H9 (cell line): ENCODE data around the gene PCDHGA10. TPM values are rescaled to one million over a fixed set of nuclear protein-coding genes. Genes with fewer than 3 reads are reported as not detected.

Source experiments
- DNase-seq: peaks from one replicate; pipeline ENCODE4 v3.0.0-alpha.2; 2017
- H2AFZ ChIP-seq: one replicate; pipeline ENCODE4 v1.6.1; 2013; ENCODE audit warnings: mild to moderate bottlenecking, low read length, control low read depth, moderate library complexity
- H2AK5ac ChIP-seq: 2 replicates; pipeline ENCODE4 v1.6.1; 2013; ENCODE audit warnings: low read length, control low read depth, mixed read lengths; ENCODE audit not compliant: insufficient read length
- H2BK120ac ChIP-seq: one replicate; pipeline ENCODE4 v1.6.1; 2013; ENCODE audit warnings: low read depth, mild to moderate bottlenecking, low read length, control low read depth, inconsistent platforms; ENCODE audit not compliant: poor library complexity, severe bottlenecking
- H2BK12ac ChIP-seq: 2 replicates; pipeline ENCODE4 v1.6.1; 2013; ENCODE audit warnings: low read length, control low read depth, mixed read lengths, low read depth; ENCODE audit not compliant: insufficient read length
- H2BK15ac ChIP-seq: 2 replicates; pipeline ENCODE4 v1.6.1; 2013; ENCODE audit warnings: low read depth, low read length, control low read depth
- H2BK20ac ChIP-seq: one replicate; pipeline ENCODE4 v1.6.1; 2013; ENCODE audit warnings: low read depth, mild to moderate bottlenecking, low read length, control low read depth, inconsistent platforms; ENCODE audit not compliant: poor library complexity, severe bottlenecking
- H2BK5ac ChIP-seq: 2 replicates; pipeline ENCODE4 v1.6.1; 2013; ENCODE audit warnings: low read length, control low read depth, mixed read lengths; ENCODE audit not compliant: insufficient read length
- H3K14ac ChIP-seq: 2 replicates; pipeline ENCODE4 v1.6.1; 2013; ENCODE audit warnings: low read length, control low read depth; ENCODE audit not compliant: insufficient read depth
- H3K18ac ChIP-seq: 2 replicates; pipeline ENCODE4 v1.6.1; 2013; ENCODE audit warnings: low read depth, mild to moderate bottlenecking, mixed read lengths, low read length, control low read depth; ENCODE audit not compliant: insufficient read length
- H3K23ac ChIP-seq: 2 replicates; pipeline ENCODE4 v1.6.1; 2013; ENCODE audit warnings: low read length, control low read depth, mixed read lengths, low read depth; ENCODE audit not compliant: insufficient read length
- H3K23me2 ChIP-seq: 2 replicates; pipeline ENCODE4 v1.6.1; 2013; ENCODE audit warnings: low read depth, mild to moderate bottlenecking, mixed read lengths, low read length, control low read depth; ENCODE audit not compliant: insufficient read length, poor library complexity, severe bottlenecking
- H3K27ac ChIP-seq: 2 replicates; pipeline ENCODE4 v1.5.1; 2013; ENCODE audit warnings: low read length, control low read depth, mixed read lengths, low read depth; ENCODE audit not compliant: insufficient read length
- H3K27me3 ChIP-seq: 2 replicates; pipeline ENCODE4 v1.6.1; 2013; ENCODE audit warnings: low read length, control low read depth, inconsistent platforms; ENCODE audit not compliant: insufficient read depth
- H3K4ac ChIP-seq: 2 replicates; pipeline ENCODE4 v1.6.1; 2013; ENCODE audit warnings: low read depth, mild to moderate bottlenecking, control low read depth, inconsistent platforms, low read length, moderate library complexity
- H3K4me1 ChIP-seq: 2 replicates; pipeline ENCODE4 v1.6.1; 2013; ENCODE audit warnings: low read length, control low read depth, inconsistent platforms; ENCODE audit not compliant: insufficient read depth
- H3K4me2 ChIP-seq: 2 replicates; pipeline ENCODE4 v1.6.1; 2013; ENCODE audit warnings: low read length, control low read depth, mixed read lengths; ENCODE audit not compliant: insufficient read length, insufficient read depth
- H3K56ac ChIP-seq: 2 replicates; pipeline ENCODE4 v1.6.1; 2013; ENCODE audit warnings: low read depth, mild to moderate bottlenecking, mixed read lengths, low read length, control low read depth; ENCODE audit not compliant: insufficient read length
- H3K79me1 ChIP-seq: 2 replicates; pipeline ENCODE4 v1.6.1; 2013; ENCODE audit warnings: low read depth, mild to moderate bottlenecking, moderate library complexity, low read length, control low read depth, inconsistent platforms; ENCODE audit not compliant: insufficient read depth, poor library complexity, severe bottlenecking
- H3K79me2 ChIP-seq: 2 replicates; pipeline ENCODE4 v1.6.1; 2013; ENCODE audit warnings: low read length, control low read depth, inconsistent platforms; ENCODE audit not compliant: insufficient read depth
- H3K9ac ChIP-seq: 2 replicates; pipeline ENCODE4 v1.6.1; 2013; ENCODE audit warnings: low read length, control low read depth, mixed read lengths; ENCODE audit not compliant: insufficient read length; ENCODE audit errors: extremely low read depth
- H3K9me3 ChIP-seq: one replicate; pipeline ENCODE4 v1.6.1; 2013; ENCODE audit warnings: low read depth, low read length, inconsistent platforms; ENCODE audit not compliant: control insufficient read depth
- H3T11ph ChIP-seq: one replicate; pipeline ENCODE4 v1.6.1; 2013; ENCODE audit warnings: mild to moderate bottlenecking, low read length, control low read depth, inconsistent platforms
- H4K20me1 ChIP-seq: one replicate; pipeline ENCODE4 v1.6.1; 2013; ENCODE audit not compliant: control insufficient read depth, insufficient read length, insufficient read depth
- H4K5ac ChIP-seq: 2 replicates; pipeline ENCODE4 v1.6.1; 2013; ENCODE audit warnings: low read depth, mild to moderate bottlenecking, mixed read lengths, low read length, control low read depth; ENCODE audit not compliant: insufficient read length
- H4K8ac ChIP-seq: replicated peaks from 2 replicates; pipeline ENCODE4 v1.6.1; 2013; ENCODE audit warnings: low read length, control low read depth, mixed read lengths, low read depth; ENCODE audit not compliant: insufficient read length
- H4K91ac ChIP-seq: 2 replicates; pipeline ENCODE4 v1.6.1; 2013; ENCODE audit warnings: low read depth, mild to moderate bottlenecking, moderate library complexity, mixed read lengths, low read length, control low read depth; ENCODE audit not compliant: insufficient read length
- H3K27ac Mint-ChIP-seq, 3 experiments: 2 replicates in 2 of 3; 3 replicates in 1 of 3; pipeline ENCODE4 v1.8.0; 2020 to 2021; ENCODE audit warnings: mixed read lengths in 3 of 3, mild to moderate bottlenecking in 1 of 3, moderate library complexity in 1 of 3
- H3K27me3 Mint-ChIP-seq: 2 replicates; pipeline ENCODE4 v1.8.0; 2021; ENCODE audit warnings: low read depth, mild to moderate bottlenecking, moderate library complexity, mixed read lengths
- H3K36me3 Mint-ChIP-seq, 3 experiments: 2 replicates in 2 of 3; 3 replicates in 1 of 3; pipeline ENCODE4 v1.8.0; 2020 to 2021; ENCODE audit warnings: low read depth in 3 of 3, mixed read lengths in 3 of 3; ENCODE audit not compliant: insufficient read depth in 1 of 3
- H3K4me1 Mint-ChIP-seq, 2 experiments: 2 replicates each; pipeline ENCODE4 v1.8.0; 2020; ENCODE audit warnings: mixed read lengths in 2 of 2
- H3K4me3 Mint-ChIP-seq, 2 experiments: 2 replicates in 1 of 2; 3 replicates in 1 of 2; pipeline ENCODE4 v1.8.0; 2020 to 2021; ENCODE audit warnings: mild to moderate bottlenecking in 2 of 2, mixed read lengths in 2 of 2, moderate library complexity in 1 of 2
- H3K9me3 Mint-ChIP-seq, 2 experiments: 2 replicates in 1 of 2; 3 replicates in 1 of 2; pipeline ENCODE4 v1.8.0; 2020; ENCODE audit warnings: mild to moderate bottlenecking in 2 of 2, mixed read lengths in 2 of 2, moderate library complexity in 1 of 2
- CTCF ChIP-seq: fragments of 200-600 bp; sonication (generic); conservative IDR thresholded peaks from 3 replicates; pipeline ENCODE4 v1.8.0; 2021; ENCODE audit warnings: antibody characterized with exemption, mild to moderate bottlenecking
- WGBS: extraction: QIAGEN DNeasy Blood & Tissue Kit; methylation state at CpG from one replicate; pipeline ENCODE4 v1.1.7; 2013; ENCODE audit warnings: missing lambda C conversion rate, low lambda C conversion rate, mixed read lengths; ENCODE audit not compliant: insufficient read length; ENCODE audit errors: extremely low coverage; 5-methylcytosine and 5-hydroxymethylcytosine counted together
- total RNA-seq: library from RNA; stranded (reverse); gene quantifications from 2 replicates; pipeline ENCODE4 v1.2.1, GENCODE V29; 2021

Gene PCDHGA10
- total RNA-seq, 1 experiment from 2014 or later: 15.1 TPM

GRCh38 chr5:141465351-141465750 lies 52.6 kb downstream of the PCDHGA10 start:
- no peak overlapping the region for H3K27ac ChIP-seq
- WGBS: no CpG with 5 or more reads among the region's 3 CpGs

More at GRCh38 chr5:141465351-141465750, 52.6 kb downstream of the PCDHGA10 start:
- Mint-ChIP-seq H3K4me3 (no peak overlapping the region), H3K27ac (no peak overlapping the region), H3K4me1 (no peaks in the 10 kb centered on the region), H3K9me3 (no peaks in the 10 kb centered on the region), H3K36me3 (no peaks in the 10 kb centered on the region), H3K27me3 (no peaks in the 10 kb centered on the region)
- DNase-seq: no peak
- no peak overlapping the region for H2BK20ac ChIP-seq
- H4K5ac ChIP-seq: no peak overlapping the region
- H3K4ac ChIP-seq: no peak overlapping the region
- H3K23me2 ChIP-seq: no peaks in the 10 kb centered on the region
- no peaks in the 10 kb centered on the region for H3K4me1 ChIP-seq
- H3T11ph ChIP-seq: no peak overlapping the region
- no peak overlapping the region for H3K18ac ChIP-seq
- no peaks in the 10 kb centered on the region for H3K9me3 ChIP-seq
- no peak overlapping the region for H2BK12ac ChIP-seq
- no peak overlapping the region for H2BK5ac ChIP-seq
- no peak overlapping the region for H2AFZ ChIP-seq
- no peak overlapping the region for H4K91ac ChIP-seq
- H3K14ac ChIP-seq: no peak overlapping the region
- no peak overlapping the region for H3K9ac ChIP-seq
- H2BK120ac ChIP-seq: no peak overlapping the region
- H3K4me2 ChIP-seq: no peak overlapping the region
- H3K56ac ChIP-seq: no peak overlapping the region
- no peaks in the 10 kb centered on the region for H3K27me3 ChIP-seq
- no peaks in the 10 kb centered on the region for H4K20me1 ChIP-seq
- no peak overlapping the region for H4K8ac ChIP-seq
- H2AK5ac ChIP-seq: no peak overlapping the region
- H3K79me1 ChIP-seq: no peaks in the 10 kb centered on the region
- H3K23ac ChIP-seq: no peak overlapping the region
- H3K79me2 ChIP-seq: no peaks in the 10 kb centered on the region
- TF ChIP-seq CTCF: no peak
- no peak overlapping the region for H2BK15ac ChIP-seq

Other genes starting within 250 kb of the PCDHGA10 start
- 0.42 and 0.52 TPM in 2 replicates for gene PCDHB7, start 240.3 kb upstream of the PCDHGA10 start, total RNA-seq
- 0.57 and 0.86 TPM in 2 replicates for gene PCDHB8, start 235.2 kb upstream of the PCDHGA10 start, total RNA-seq
- gene PCDHB16, start 230.6 kb upstream of the PCDHGA10 start, total RNA-seq: 6.5 and 8.0 TPM in 2 replicates
- gene PCDHB9, start 225.8 kb upstream of the PCDHGA10 start, total RNA-seq: 2.6 and 2.9 TPM in 2 replicates
- 1.5 and 1.6 TPM in 2 replicates for gene PCDHB10, start 220.6 kb upstream of the PCDHGA10 start, total RNA-seq
- gene PCDHB11, start 213.4 kb upstream of the PCDHGA10 start, total RNA-seq: 1.9 and 2.0 TPM in 2 replicates
- 2.3 and 3.1 TPM in 2 replicates for gene PCDHB12, start 204.3 kb upstream of the PCDHGA10 start, total RNA-seq
- 1.5 and 1.7 TPM in 2 replicates for gene PCDHB13, start 199.1 kb upstream of the PCDHGA10 start, total RNA-seq
- gene PCDHB14, start 189.6 kb upstream of the PCDHGA10 start, total RNA-seq: 1.5 and 2.4 TPM in 2 replicates
- gene PCDHB15, start 167.6 kb upstream of the PCDHGA10 start, total RNA-seq: 5.2 and 7.0 TPM in 2 replicates
- gene SLC25A2, start 108.9 kb upstream of the PCDHGA10 start, total RNA-seq: not detected in 2 replicates
- 90.3 TPM in 2 replicates for gene TAF7, start 92.2 kb upstream of the PCDHGA10 start, total RNA-seq
- gene PCDHGA1, start 82.5 kb upstream of the PCDHGA10 start, total RNA-seq: 0.63 and 0.72 TPM in 2 replicates
- gene PCDHGA2, start 74.2 kb upstream of the PCDHGA10 start, total RNA-seq: 0.90 and 1.1 TPM in 2 replicates
- gene PCDHGA3, start 69.2 kb upstream of the PCDHGA10 start, total RNA-seq: 0.88 and 0.94 TPM in 2 replicates
- 5.0 and 5.2 TPM in 2 replicates for gene PCDHGB1, start 62.9 kb upstream of the PCDHGA10 start, total RNA-seq
- gene PCDHGA4, start 58.0 kb upstream of the PCDHGA10 start, total RNA-seq: 2.3 and 2.6 TPM in 2 replicates
- gene PCDHGB2, start 53.0 kb upstream of the PCDHGA10 start, total RNA-seq: 3.2 and 3.8 TPM in 2 replicates
- 1.1 and 1.3 TPM in 2 replicates for gene PCDHGA5, start 48.8 kb upstream of the PCDHGA10 start, total RNA-seq
- gene PCDHGB3, start 42.7 kb upstream of the PCDHGA10 start, total RNA-seq: 1.6 and 1.7 TPM in 2 replicates
- 1.5 and 1.7 TPM in 2 replicates for gene PCDHGA6, start 39.1 kb upstream of the PCDHGA10 start, total RNA-seq
- gene PCDHGA7, start 30.2 kb upstream of the PCDHGA10 start, total RNA-seq: 0.83 and 0.88 TPM in 2 replicates
- 3.8 and 4.2 TPM in 2 replicates for gene PCDHGB4, start 25.3 kb upstream of the PCDHGA10 start, total RNA-seq
- gene PCDHGA8, start 20.4 kb upstream of the PCDHGA10 start, total RNA-seq: 0.90 and 1.0 TPM in 2 replicates
- gene PCDHGB5, start 15.0 kb upstream of the PCDHGA10 start, total RNA-seq: 3.6 and 3.8 TPM in 2 replicates
- gene PCDHGA9, start 10.2 kb upstream of the PCDHGA10 start, total RNA-seq: 0.83 and 1.3 TPM in 2 replicates
- 5.5 and 6.0 TPM in 2 replicates for gene PCDHGB6, start 5.0 kb upstream of the PCDHGA10 start, total RNA-seq
- gene PCDHGB7, start 4.7 kb downstream of the PCDHGA10 start, total RNA-seq: 6.8 and 7.7 TPM in 2 replicates
- gene PCDHGA11, start 8.1 kb downstream of the PCDHGA10 start, total RNA-seq: 2.6 and 2.7 TPM in 2 replicates
- gene PCDHGA12, start 17.5 kb downstream of the PCDHGA10 start, total RNA-seq: 1.3 and 1.4 TPM in 2 replicates
- 19.8 and 22.6 TPM in 2 replicates for gene PCDHGC3, start 63.0 kb downstream of the PCDHGA10 start, total RNA-seq
- 4.0 and 4.3 TPM in 2 replicates for gene PCDHGC4, start 72.0 kb downstream of the PCDHGA10 start, total RNA-seq
- gene PCDHGC5, start 76.1 kb downstream of the PCDHGA10 start, total RNA-seq: 0.57 and 0.66 TPM in 2 replicates
- gene DIAPH1, start 206.0 kb downstream of the PCDHGA10 start, total RNA-seq: 117 and 123 TPM in 2 replicates
- gene HDAC3, start 223.9 kb downstream of the PCDHGA10 start, total RNA-seq: 98.3 and 98.5 TPM in 2 replicates
- gene RELL2, start 224.0 kb downstream of the PCDHGA10 start, total RNA-seq: 9.8 and 11.1 TPM in 2 replicates
- gene FCHSD1, start 238.4 kb downstream of the PCDHGA10 start, total RNA-seq: 23.1 and 23.4 TPM in 2 replicates